Neural crest cell (in vitro differentiated cells): ENCODE results near the gene CRIP1. TPM values are rescaled to one million over a fixed set of nuclear protein-coding genes. Genes with fewer than 3 reads are reported as not detected.

Experiments
- DNase-seq: peaks from one replicate; pipeline ENCODE4 v3.0.0; 2021; ENCODE audit warnings: low read depth, mixed read lengths, low spot score
- H3K27ac Mint-ChIP-seq: one replicate; pipeline ENCODE4 v1.8.0; 2021; ENCODE audit warnings: mild to moderate bottlenecking, mixed read lengths; ENCODE audit not compliant: unreplicated experiment
- H3K27me3 Mint-ChIP-seq: 2 replicates; pipeline ENCODE4 v1.8.0; 2021; ENCODE audit warnings: low read depth, mild to moderate bottlenecking, mixed read lengths
- H3K36me3 Mint-ChIP-seq: 2 replicates; pipeline ENCODE4 v1.8.0; 2021; ENCODE audit warnings: low read depth, mild to moderate bottlenecking, mixed read lengths
- H3K4me1 Mint-ChIP-seq: 2 replicates; pipeline ENCODE4 v1.8.0; 2021; ENCODE audit warnings: mixed read lengths
- H3K4me3 Mint-ChIP-seq: one replicate; pipeline ENCODE4 v1.8.0; 2021; ENCODE audit warnings: mild to moderate bottlenecking, mixed read lengths
- H3K9me3 Mint-ChIP-seq: 2 replicates; pipeline ENCODE4 v1.8.0; 2021; ENCODE audit warnings: mixed read lengths
- total RNA-seq: library from RNA; stranded (reverse); gene quantifications from 2 replicates; pipeline ENCODE4 v1.2.1, GENCODE V29; 2021
- TF ChIP-seq, protein P1 (sequence below): fragments of 200-600 bp; sonication (generic); conservative IDR thresholded peaks from 2 replicates; pipeline ENCODE4 v1.5.0; 2021; ENCODE audit warnings: antibody characterized with exemption, mild to moderate bottlenecking

CRIP1 gene
- total RNA-seq, 1 donor from 2014 or later = 4.8 TPM

DNA sequence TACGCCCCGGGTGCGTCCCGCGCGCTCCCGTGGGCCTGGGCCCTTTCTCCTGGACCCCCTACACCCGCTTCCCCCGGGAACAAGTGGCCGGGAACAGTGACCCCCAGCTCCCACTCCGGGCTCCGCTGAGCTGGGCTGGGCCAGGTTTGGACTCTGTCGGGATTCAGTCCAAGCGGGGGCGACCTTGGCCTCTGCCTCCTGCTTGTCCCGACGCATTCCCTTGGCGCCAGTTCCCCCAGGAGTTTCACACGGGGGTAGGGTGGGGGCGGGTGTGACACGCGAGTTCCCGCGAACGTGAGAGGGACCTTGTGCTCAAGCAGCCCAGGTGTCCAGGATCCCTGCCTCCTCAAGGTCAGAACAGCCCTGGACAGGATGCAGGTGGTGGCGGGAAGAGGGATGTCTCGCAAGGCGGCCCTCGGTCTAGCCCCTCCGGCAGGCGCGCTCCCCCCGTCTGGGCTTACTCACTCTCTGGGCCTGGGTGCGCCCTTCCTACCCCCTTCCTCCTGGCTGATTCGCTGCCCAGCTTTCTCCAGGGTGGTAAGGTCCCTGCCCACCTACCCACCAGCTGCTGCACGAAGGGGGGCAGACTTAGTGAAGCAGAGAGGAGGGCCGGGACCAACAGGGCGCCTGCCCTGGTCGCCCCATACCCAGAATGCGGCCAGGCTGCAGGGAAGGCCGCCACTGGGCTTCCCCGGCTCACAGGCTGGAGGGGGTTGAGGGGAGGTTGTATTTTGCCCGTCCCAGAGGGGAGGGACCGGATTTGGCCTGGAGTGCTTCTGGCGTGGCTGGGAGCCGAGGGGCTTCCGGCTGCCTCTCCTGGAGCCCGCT is 11.2 kb upstream of the CRIP1 start:
- Mint-ChIP-seq H3K9me3 (no peaks in the 10 kb centered on the region), H3K36me3 (no peaks in the 10 kb centered on the region), H3K4me1 (no peaks in the 10 kb centered on the region), H3K27ac (peak overlapping the region; percentile 71), H3K4me3 (peak overlapping the region; percentile 77), H3K27me3 (peaks cover 24% of the 10 kb centered on the region)
- DNase-seq = no peak
- TF ChIP-seq, protein P1, sequence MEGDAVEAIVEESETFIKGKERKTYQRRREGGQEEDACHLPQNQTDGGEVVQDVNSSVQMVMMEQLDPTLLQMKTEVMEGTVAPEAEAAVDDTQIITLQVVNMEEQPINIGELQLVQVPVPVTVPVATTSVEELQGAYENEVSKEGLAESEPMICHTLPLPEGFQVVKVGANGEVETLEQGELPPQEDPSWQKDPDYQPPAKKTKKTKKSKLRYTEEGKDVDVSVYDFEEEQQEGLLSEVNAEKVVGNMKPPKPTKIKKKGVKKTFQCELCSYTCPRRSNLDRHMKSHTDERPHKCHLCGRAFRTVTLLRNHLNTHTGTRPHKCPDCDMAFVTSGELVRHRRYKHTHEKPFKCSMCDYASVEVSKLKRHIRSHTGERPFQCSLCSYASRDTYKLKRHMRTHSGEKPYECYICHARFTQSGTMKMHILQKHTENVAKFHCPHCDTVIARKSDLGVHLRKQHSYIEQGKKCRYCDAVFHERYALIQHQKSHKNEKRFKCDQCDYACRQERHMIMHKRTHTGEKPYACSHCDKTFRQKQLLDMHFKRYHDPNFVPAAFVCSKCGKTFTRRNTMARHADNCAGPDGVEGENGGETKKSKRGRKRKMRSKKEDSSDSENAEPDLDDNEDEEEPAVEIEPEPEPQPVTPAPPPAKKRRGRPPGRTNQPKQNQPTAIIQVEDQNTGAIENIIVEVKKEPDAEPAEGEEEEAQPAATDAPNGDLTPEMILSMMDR = no peak

DNA sequence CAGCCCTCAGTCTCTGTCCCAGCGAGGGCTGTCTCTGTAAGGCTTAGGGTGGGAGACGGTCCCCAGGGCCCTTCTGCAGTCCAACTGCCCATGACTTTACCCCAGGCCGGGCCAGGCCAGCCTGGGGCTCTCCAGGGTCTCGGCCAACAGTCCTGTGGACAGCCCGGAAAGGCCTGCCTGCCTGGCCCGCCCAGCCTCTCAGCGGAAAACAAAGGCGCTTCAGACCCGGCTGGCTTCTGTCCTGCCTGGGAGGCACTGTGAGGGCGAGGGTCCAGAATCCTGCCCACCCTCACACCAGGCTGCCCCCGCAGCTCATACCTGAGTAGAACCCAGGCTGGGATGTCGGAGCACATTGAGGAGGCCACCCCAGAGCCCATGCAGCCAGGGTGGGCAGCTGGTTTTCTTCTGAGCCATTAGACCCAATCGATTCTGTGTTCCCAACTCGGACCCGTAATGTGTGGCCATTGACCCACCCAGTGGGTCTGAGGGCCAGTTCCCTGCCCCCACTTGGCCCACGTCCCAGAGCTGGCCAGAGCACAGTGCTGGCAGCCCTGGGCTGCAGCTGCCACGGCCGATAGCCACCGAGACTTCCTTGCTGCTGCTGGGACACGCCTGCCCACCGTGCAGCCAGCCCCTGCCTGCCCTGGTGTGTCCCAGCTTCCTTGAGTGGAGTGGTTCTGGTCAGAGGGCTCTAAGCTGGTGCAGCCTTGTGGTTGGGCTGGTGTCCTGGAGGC is 10.4 kb upstream of the CRIP1 start:
- H3K27me3 Mint-ChIP-seq = peaks cover 30% of the 10 kb centered on the region
- TF ChIP-seq, protein P1 = no peak
- H3K4me3 Mint-ChIP-seq = peak overlapping the region; percentile 77
- no peak for DNase-seq
- H3K27ac Mint-ChIP-seq = no peak overlapping the region
- peaks cover 6% of the 10 kb centered on the region for H3K4me1 Mint-ChIP-seq
- H3K36me3 Mint-ChIP-seq = no peaks in the 10 kb centered on the region
- no peaks in the 10 kb centered on the region for H3K9me3 Mint-ChIP-seq

DNA sequence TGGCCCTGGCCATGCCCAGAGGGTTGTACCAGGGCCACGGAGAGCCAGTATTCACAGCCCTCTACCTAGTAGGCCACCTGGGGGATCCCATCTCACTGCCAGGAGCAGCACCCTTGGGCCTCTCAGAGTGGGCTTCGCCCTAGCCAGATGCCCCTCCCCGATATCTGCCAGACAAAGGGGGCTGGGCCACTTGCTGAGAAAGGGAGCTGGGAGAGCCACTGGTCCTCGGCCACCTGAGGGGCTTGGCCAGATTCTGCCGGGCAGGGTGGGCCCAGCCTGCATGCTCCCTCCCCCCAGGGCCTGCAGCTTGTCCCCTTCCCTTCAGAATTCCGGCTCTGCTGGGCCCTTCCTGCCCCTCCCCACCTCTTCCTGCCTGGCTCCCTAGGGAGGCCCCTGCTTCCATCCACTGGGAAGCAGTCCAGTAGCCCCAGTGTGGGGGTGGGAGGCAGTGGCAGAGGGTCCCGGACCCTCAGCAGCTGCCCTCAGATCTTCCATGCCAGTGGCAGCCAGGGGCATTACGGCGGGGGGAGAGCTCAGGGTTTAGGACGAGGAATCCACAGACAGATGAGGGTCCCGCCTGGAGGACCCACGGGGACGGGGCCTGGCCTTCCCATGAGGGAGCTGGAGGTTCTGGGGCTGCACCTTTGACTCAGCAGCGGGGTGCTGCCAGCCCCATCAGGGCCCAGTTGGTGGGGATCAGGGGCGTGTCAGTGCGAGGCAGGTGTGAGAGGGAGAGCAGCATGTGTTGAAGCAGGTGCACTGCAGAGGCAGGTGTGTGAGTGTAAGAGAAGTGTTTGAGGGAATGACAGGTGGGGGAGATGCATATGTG is 9.6 kb upstream of the CRIP1 start:
- no peaks in the 10 kb centered on the region for H3K9me3 Mint-ChIP-seq
- H3K27me3 Mint-ChIP-seq = peaks cover 34% of the 10 kb centered on the region
- H3K36me3 Mint-ChIP-seq = no peaks in the 10 kb centered on the region
- no peak for DNase-seq
- peaks cover 11% of the 10 kb centered on the region for H3K4me1 Mint-ChIP-seq
- TF ChIP-seq, protein P1 = no peak
- H3K27ac Mint-ChIP-seq = no peak overlapping the region
- peak overlapping the region; percentile 77 for H3K4me3 Mint-ChIP-seq

DNA sequence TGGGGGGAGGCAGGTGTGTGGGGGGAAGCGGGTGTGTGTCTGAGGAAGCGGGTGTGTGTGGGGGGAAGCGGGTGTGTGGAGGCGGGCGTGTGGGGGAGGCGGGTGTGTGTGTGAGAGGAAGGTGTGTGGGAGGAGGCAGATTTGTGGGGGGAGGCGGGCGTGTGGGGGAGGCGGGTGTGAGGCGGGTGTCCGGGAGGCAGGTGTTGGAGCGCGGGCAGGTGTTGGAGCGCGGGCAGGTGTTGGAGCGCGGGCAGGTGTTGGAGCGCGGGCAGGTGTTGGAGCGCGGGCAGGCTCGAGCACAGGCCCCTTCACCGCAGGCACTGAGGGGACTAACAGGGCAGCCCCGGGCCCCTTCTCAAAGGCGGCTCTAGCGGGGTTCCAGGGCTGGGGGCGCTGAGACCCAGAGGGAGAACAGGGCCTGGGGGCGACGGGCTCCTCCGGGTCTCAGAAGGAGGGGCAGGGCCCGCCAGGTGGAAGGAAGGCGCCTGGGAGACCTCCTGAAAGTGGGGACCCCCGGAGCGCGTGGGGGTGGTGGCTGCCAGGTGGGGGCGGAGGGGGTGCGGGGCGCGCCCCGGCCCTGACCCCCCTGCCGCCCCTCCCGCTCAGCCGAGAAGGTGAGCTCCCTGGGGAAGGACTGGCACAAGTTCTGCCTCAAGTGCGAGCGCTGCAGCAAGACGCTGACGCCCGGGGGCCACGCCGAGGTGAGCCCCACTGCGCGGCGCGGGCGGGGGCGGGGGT is 8.9 kb upstream of the CRIP1 start:
- Mint-ChIP-seq H3K27me3 (peaks cover 38% of the 10 kb centered on the region), H3K4me1 (peaks cover 16% of the 10 kb centered on the region)

More for the DNA sequence above, 8.9 kb upstream of the CRIP1 start:
- H3K4me3 Mint-ChIP-seq = no peak overlapping the region
- no peak overlapping the region for H3K27ac Mint-ChIP-seq
- TF ChIP-seq, protein P1 = no peak
- no peaks in the 10 kb centered on the region for H3K36me3 Mint-ChIP-seq
- H3K9me3 Mint-ChIP-seq = no peaks in the 10 kb centered on the region
- DNase-seq = no peak
